Measurements from ENCODE around the gene EFS.

Gene EFS

GRCh38 chr14:23306412-23307145, 58.4 kb downstream of the EFS start, which contains the start of gene BCL2L2 (continued):
- TF ChIP-seq ZBTB10 (tag by site-specific recombination; IDR thresholded peaks at IDR 0.05), result peak; percentile 76
- no peak for TF ChIP-seq ELK4 (IDR thresholded peaks at IDR 0.05; ENCODE audit: borderline replicate concordance, low read depth, low read length)
- peak; percentile 40; the same call in 1 of the 2 replicates for TF ChIP-seq GLIS2 (tag by site-specific recombination; IDR thresholded peaks at IDR 0.05)
- TF ChIP-seq ZBTB17 (tag by site-specific recombination; IDR thresholded peaks at IDR 0.05), result peak; percentile 91
- TF ChIP-seq ZNF248 (tag by site-specific recombination; IDR thresholded peaks at IDR 0.05), result no peak
- no peak for TF ChIP-seq ZNF701 (tag by site-specific recombination; IDR thresholded peaks at IDR 0.05)
- TF ChIP-seq KLF16 (tag by site-specific recombination; IDR thresholded peaks at IDR 0.05), result peak; percentile 85
- no peak for TF ChIP-seq ZNF747 (tag by site-specific recombination; IDR thresholded peaks at IDR 0.05)
- TF ChIP-seq ZNF596 (tag by site-specific recombination; IDR thresholded peaks at IDR 0.05), result no peak
- no peak for TF ChIP-seq ZNF549 (tag by site-specific recombination; IDR thresholded peaks at IDR 0.05)
- no peak for TF ChIP-seq ZNF707 (tag by site-specific recombination; IDR thresholded peaks at IDR 0.05)
- TF ChIP-seq ZNF10 (tag by site-specific recombination; IDR thresholded peaks at IDR 0.05), result peak; percentile 62; the same call in 1 of the 2 replicates
- TF ChIP-seq ZNF561 (tag by site-specific recombination; IDR thresholded peaks at IDR 0.05; ENCODE audit: borderline replicate concordance), result no peak
- TF ChIP-seq GFI1B (tag by site-specific recombination; IDR thresholded peaks at IDR 0.05), result no peak
- no peak for TF ChIP-seq ZNF426 (tag by site-specific recombination; IDR thresholded peaks at IDR 0.05)
- TF ChIP-seq ZBTB49 (tag by site-specific recombination; IDR thresholded peaks at IDR 0.05; ENCODE audit: low read depth), result no peak
- no peak for TF ChIP-seq ZNF202 (tag by site-specific recombination; IDR thresholded peaks at IDR 0.05; ENCODE audit: borderline replicate concordance)
- TF ChIP-seq ZNF114 (tag by site-specific recombination; IDR thresholded peaks at IDR 0.05), result no peak
- no peak for TF ChIP-seq ZSCAN18 (tag by site-specific recombination; IDR thresholded peaks at IDR 0.05)
- 0 out of 2 replicates have a peak, but pooled peaks have one; percentile 14 for TF ChIP-seq GLI4 (tag by site-specific recombination; IDR thresholded peaks at IDR 0.05)
- peak; percentile 99 for TF ChIP-seq KLF8 (tag by site-specific recombination; IDR thresholded peaks at IDR 0.05)
- TF ChIP-seq YY1 (tag by site-specific recombination; IDR thresholded peaks at IDR 0.05), result peak; percentile 58; the same call in 1 of the 2 replicates
- no peak for TF ChIP-seq SETDB1 (IDR thresholded peaks at IDR 0.05; ENCODE audit: insufficient read length, low read length)
- TF ChIP-seq HOXD13 (CRISPR knock-in tag; IDR thresholded peaks at IDR 0.05; ENCODE audit: borderline replicate concordance), result no peak
- no peak for TF ChIP-seq ZNF16 (tag by site-specific recombination; IDR thresholded peaks at IDR 0.05; ENCODE audit: low read depth)
- no peak for TF ChIP-seq ZNF843 (tag by site-specific recombination; IDR thresholded peaks at IDR 0.05)
- peak; percentile 97 for TF ChIP-seq WT1 (tag by site-specific recombination; IDR thresholded peaks at IDR 0.05)
- TF ChIP-seq ZFP41 (tag by site-specific recombination; IDR thresholded peaks at IDR 0.05; ENCODE audit: borderline replicate concordance), result no peak
- TF ChIP-seq ZFP37 (tag by site-specific recombination; IDR thresholded peaks at IDR 0.05), result 0 out of 2 replicates have a peak, but pooled peaks have one; percentile 51
- peak; percentile 97 for TF ChIP-seq ZBTB48 (tag by site-specific recombination; IDR thresholded peaks at IDR 0.05)
- peak; percentile 56; the same call in 1 of the 2 replicates for TF ChIP-seq ZNF391 (tag by site-specific recombination; IDR thresholded peaks at IDR 0.05; ENCODE audit: borderline replicate concordance, low read depth)
- no peak for TF ChIP-seq ZNF404 (tag by site-specific recombination; IDR thresholded peaks at IDR 0.05)
- no peak for TF ChIP-seq PBX3 (CRISPR knock-in tag; IDR thresholded peaks at IDR 0.05)
